Activated CD4-positive, alpha-beta T cell treated with anti-CD3 and anti-CD28 coated beads, Interleukin-2, amount 50 U/mL, for 16 hours (primary cell): ENCODE results near the gene RAB5B.
"Not testable (repeated sequence)": the region's sequence is repeated elsewhere in the genome, so short reads cannot be mapped to it uniquely, and the experiment has no call there.

Experiments
- DNase-seq: peaks from one replicate; pipeline ENCODE4 v3.0.0-alpha.2; 2020

The RAB5B gene

GRCh38 chr12:55984861-55985260, 11.0 kb downstream of the RAB5B start:
- no peak for DNase-seq

- no peak for DNase-seq
Measured at GRCh38 chr12:55985341-55985740, 11.5 kb downstream of the RAB5B start.

- DNase-seq, result not testable (repeated sequence)
Measured at GRCh38 chr12:55985976-55986375, 12.1 kb downstream of the RAB5B start.

- DNase-seq, result no peak
Measured at GRCh38 chr12:55991110-55991509, 17.2 kb downstream of the RAB5B start.

GRCh38 chr12:55993230-55993853, 19.5 kb downstream of the RAB5B start:
- no peak for DNase-seq

GRCh38 chr12:55995366-55995765, 21.5 kb downstream of the RAB5B start:
- no peak for DNase-seq

- DNase-seq, result peak; percentile 79
Measured at GRCh38 chr12:55996201-55996714, 22.4 kb downstream of the RAB5B start.

- DNase-seq, result peak; percentile 56
Measured at GRCh38 chr12:55996715-55997534, 23.0 kb downstream of the RAB5B start, which contains the start of gene SUOX. Gene SUOX (plus strand): TSS chr12:55997276. CDS start chr12:56002222, 4,946 bp downstream.

GRCh38 chr12:55997535-55997859, 23.6 kb downstream of the RAB5B start:
- no peak for DNase-seq

GRCh38 chr12:55999522-55999921, 25.6 kb downstream of the RAB5B start:
- not testable (repeated sequence) for DNase-seq

- not testable (repeated sequence) for DNase-seq
Measured at GRCh38 chr12:55999999-56000540, 26.2 kb downstream of the RAB5B start.

- no peak for DNase-seq
Measured at GRCh38 chr12:56001487-56002100, 27.7 kb downstream of the RAB5B start.

GRCh38 chr12:56003376-56003775, 29.5 kb downstream of the RAB5B start:
- DNase-seq, result not testable (repeated sequence)

GRCh38 chr12:56004211-56004610, 30.3 kb downstream of the RAB5B start:
- no peak for DNase-seq

GRCh38 chr12:56007564-56008559, 34.0 kb downstream of the RAB5B start:
- peak; percentile 48 for DNase-seq

- no peak for DNase-seq
Measured at GRCh38 chr12:56010111-56010570, 36.3 kb downstream of the RAB5B start.

- DNase-seq, result no peak
Measured at GRCh38 chr12:56011509-56012090, 37.7 kb downstream of the RAB5B start.

- DNase-seq, result no peak
Measured at GRCh38 chr12:56013482-56013881, 39.6 kb downstream of the RAB5B start.

- no peak for DNase-seq
Measured at GRCh38 chr12:56014205-56014604, 40.3 kb downstream of the RAB5B start.

GRCh38 chr12:56017181-56017580, 43.3 kb downstream of the RAB5B start:
- DNase-seq, result no peak

GRCh38 chr12:56018356-56018755, 44.5 kb downstream of the RAB5B start:
- no peak for DNase-seq
